Stimulated activated naive CD8-positive, alpha-beta T cell treated with anti-CD3 and anti-CD28 coated beads, Interleukin-15, amount 100 ng/mL, for 72 hours (primary cell): ENCODE measurements around the gene TMIGD3.
A peak's percentile ranks its signal among the peaks of the same experiment; 100 is the strongest.

ENCODE experiments used
- ATAC-seq: fragments of 150-1000 bp; cut with Tn5 transposase; 2 replicates; pipeline ENCODE4 v1.10.0; 2021; ENCODE audit warnings: mild to moderate bottlenecking, moderate library complexity
- DNase-seq, 2 donors: peaks; one replicate each; pipeline ENCODE4 v3.0.0; 2021 to 2022
- H3K27ac Mint-ChIP-seq, 2 donors: one replicate each; pipeline ENCODE4 v1.8.0; 2022; ENCODE audit warnings: mild to moderate bottlenecking in 2 of 2, mixed read lengths in 2 of 2, moderate library complexity in 2 of 2
- H3K27me3 Mint-ChIP-seq: one replicate; pipeline ENCODE4 v1.8.0; 2022; ENCODE audit warnings: mixed read lengths
- H3K4me1 Mint-ChIP-seq: one replicate; pipeline ENCODE4 v1.8.0; 2022; ENCODE audit warnings: mild to moderate bottlenecking, mixed read lengths
- H3K4me3 Mint-ChIP-seq, 2 donors: one replicate each; pipeline ENCODE4 v1.8.0; 2022; ENCODE audit warnings: mild to moderate bottlenecking in 2 of 2, mixed read lengths in 2 of 2, moderate library complexity in 1 of 2
- H3K9me3 Mint-ChIP-seq, 2 donors: one replicate each; pipeline ENCODE4 v1.8.0; 2022; ENCODE audit warnings: mixed read lengths in 2 of 2

Gene TMIGD3

GRCh38 chr1:111489604-111490003 lies 13.8 kb downstream of the TMIGD3 start:
- peaks cover 9% of the 10 kb centered on the region for H3K4me1 Mint-ChIP-seq
- no peak overlapping the region for H3K27ac Mint-ChIP-seq
- no peak overlapping the region for H3K4me3 Mint-ChIP-seq
- no peaks in the 10 kb centered on the region for H3K27me3 Mint-ChIP-seq
- H3K9me3 Mint-ChIP-seq, result peaks cover 6 to 7% of the 10 kb centered on the region in 2 donors
- no peak for ATAC-seq
- no peak for DNase-seq

- no peaks in the 10 kb centered on the region for H3K9me3 Mint-ChIP-seq
- peaks cover 9% of the 10 kb centered on the region for H3K4me1 Mint-ChIP-seq
- H3K27me3 Mint-ChIP-seq, result no peaks in the 10 kb centered on the region
- DNase-seq, result no peak
- no peak overlapping the region for H3K4me3 Mint-ChIP-seq
- H3K27ac Mint-ChIP-seq, result no peak overlapping the region
- no peak for ATAC-seq
Measured at GRCh38 chr1:111488669-111489068, 14.8 kb downstream of the TMIGD3 start.

GRCh38 chr1:111487133-111487532 lies 16.3 kb downstream of the TMIGD3 start:
- no peaks in the 10 kb centered on the region for H3K27me3 Mint-ChIP-seq

GRCh38 chr1:111486431-111486830 lies 17.0 kb downstream of the TMIGD3 start:
- DNase-seq, result no peak
- Mint-ChIP-seq H3K9me3 (no peaks in the 10 kb centered on the region), H3K27ac (no peak overlapping the region), H3K4me3 (no peak overlapping the region), H3K4me1 (peaks cover 16% of the 10 kb centered on the region), H3K27me3 (no peaks in the 10 kb centered on the region)
- ATAC-seq, result no peak

More at GRCh38 chr1:111487133-111487532, 16.3 kb downstream of the TMIGD3 start:
- Mint-ChIP-seq H3K9me3 (no peaks in the 10 kb centered on the region), H3K4me1 (peaks cover 14% of the 10 kb centered on the region), H3K27ac (peak overlapping the region in 1 of 2 donors; percentile 1), H3K4me3 (no peak overlapping the region)
- ATAC-seq, result no peak
- DNase-seq, result no peak

GRCh38 chr1:111484391-111485026 lies 18.9 kb downstream of the TMIGD3 start:
- H3K9me3 Mint-ChIP-seq, result no peaks in the 10 kb centered on the region
- H3K4me1 Mint-ChIP-seq, result peaks cover 16% of the 10 kb centered on the region
- no peaks in the 10 kb centered on the region for H3K27me3 Mint-ChIP-seq
- no peak overlapping the region for H3K27ac Mint-ChIP-seq
- ATAC-seq, result no peak
- DNase-seq, result no peak
- H3K4me3 Mint-ChIP-seq, result no peak overlapping the region

- Mint-ChIP-seq H3K9me3 (no peaks in the 10 kb centered on the region), H3K4me3 (no peak overlapping the region), H3K27ac (no peak overlapping the region), H3K4me1 (peaks cover 16% of the 10 kb centered on the region), H3K27me3 (no peaks in the 10 kb centered on the region)
- DNase-seq (no peak), ATAC-seq (no peak)
Measured at GRCh38 chr1:111483876-111484275, 19.6 kb downstream of the TMIGD3 start.

GRCh38 chr1:111483166-111483565 lies 20.3 kb downstream of the TMIGD3 start:
- peaks cover 0 to under 1% of the 10 kb centered on the region in 2 donors for H3K9me3 Mint-ChIP-seq
- H3K4me1 Mint-ChIP-seq, result peaks cover 17% of the 10 kb centered on the region
- DNase-seq, result no peak
- no peaks in the 10 kb centered on the region for H3K27me3 Mint-ChIP-seq
- no peak for ATAC-seq
- no peak overlapping the region for H3K27ac Mint-ChIP-seq
- H3K4me3 Mint-ChIP-seq, result no peak overlapping the region

GRCh38 chr1:111481387-111482221 lies 21.8 kb downstream of the TMIGD3 start:
- Mint-ChIP-seq H3K9me3 (peaks cover 0 to 6% of the 10 kb centered on the region in 2 donors), H3K4me1 (peaks cover 32% of the 10 kb centered on the region), H3K27ac (no peak overlapping the region), H3K27me3 (no peaks in the 10 kb centered on the region), H3K4me3 (no peak overlapping the region)
- ATAC-seq (peak; percentile 77), DNase-seq (peak; percentile 37 to 56)

GRCh38 chr1:111480674-111481073 lies 22.8 kb downstream of the TMIGD3 start:
- peak overlapping the region in 1 of 2 donors; percentile 48 for H3K27ac Mint-ChIP-seq
- H3K9me3 Mint-ChIP-seq, result peaks cover 0 to 6% of the 10 kb centered on the region in 2 donors
- H3K4me3 Mint-ChIP-seq, result no peak overlapping the region
- ATAC-seq (no peak), DNase-seq (no peak)
- H3K27me3 Mint-ChIP-seq, result no peaks in the 10 kb centered on the region
- peaks cover 42% of the 10 kb centered on the region for H3K4me1 Mint-ChIP-seq

- Mint-ChIP-seq H3K4me1 (peaks cover 37% of the 10 kb centered on the region), H3K27ac (peak overlapping the region; percentile 8 to 75), H3K9me3 (peaks cover 0 to 6% of the 10 kb centered on the region in 2 donors), H3K27me3 (no peaks in the 10 kb centered on the region), H3K4me3 (peak overlapping the region; percentile 51 to 53)
- ATAC-seq (peak; percentile 81), DNase-seq (peak; percentile 49 to 51)
Measured at GRCh38 chr1:111476761-111477309, 26.6 kb downstream of the TMIGD3 start.

GRCh38 chr1:111476214-111476613 lies 27.2 kb downstream of the TMIGD3 start:
- DNase-seq (no peak), ATAC-seq (no peak)
- Mint-ChIP-seq H3K9me3 (peaks cover 0 to 6% of the 10 kb centered on the region in 2 donors), H3K27me3 (no peaks in the 10 kb centered on the region), H3K4me3 (peak overlapping the region; percentile 51 to 71), H3K4me1 (peaks cover 37% of the 10 kb centered on the region), H3K27ac (peak overlapping the region; percentile 23 to 49)

- peak; percentile 48 to 65 for DNase-seq
- peak; percentile 85 for ATAC-seq
- Mint-ChIP-seq H3K27ac (peak overlapping the region; percentile 23 to 49), H3K27me3 (no peaks in the 10 kb centered on the region), H3K4me1 (peaks cover 37% of the 10 kb centered on the region), H3K4me3 (peak overlapping the region; percentile 51 to 71), H3K9me3 (peaks cover 0 to 6% of the 10 kb centered on the region in 2 donors)
Measured at GRCh38 chr1:111475701-111476100, 27.7 kb downstream of the TMIGD3 start.

GRCh38 chr1:111474521-111474920 lies 28.9 kb downstream of the TMIGD3 start:
- no peak for ATAC-seq
- Mint-ChIP-seq H3K27ac (peak overlapping the region in 1 of 2 donors; percentile 16), H3K27me3 (no peaks in the 10 kb centered on the region), H3K4me3 (peak overlapping the region; percentile 36 to 83), H3K4me1 (peaks cover 37% of the 10 kb centered on the region), H3K9me3 (peaks cover 0 to 6% of the 10 kb centered on the region in 2 donors)
- DNase-seq, result no peak

- H3K27me3 Mint-ChIP-seq, result no peaks in the 10 kb centered on the region
- H3K4me3 Mint-ChIP-seq, result peak overlapping the region; percentile 70 to 83
- ATAC-seq (no peak), DNase-seq (no peak)
- peaks cover 0 to 6% of the 10 kb centered on the region in 2 donors for H3K9me3 Mint-ChIP-seq
- H3K27ac Mint-ChIP-seq, result peak overlapping the region; percentile 74 to 89
- peaks cover 37% of the 10 kb centered on the region for H3K4me1 Mint-ChIP-seq
Measured at GRCh38 chr1:111474106-111474505, 29.3 kb downstream of the TMIGD3 start.

- H3K9me3 Mint-ChIP-seq, result no peaks in the 10 kb centered on the region
- H3K4me3 Mint-ChIP-seq, result no peak overlapping the region
- DNase-seq, result no peak
- no peak overlapping the region for H3K27ac Mint-ChIP-seq
- no peak for ATAC-seq
- no peaks in the 10 kb centered on the region for H3K27me3 Mint-ChIP-seq
- peaks cover 15% of the 10 kb centered on the region for H3K4me1 Mint-ChIP-seq
Measured at GRCh38 chr1:111471538-111471937, 31.9 kb downstream of the TMIGD3 start.

- Mint-ChIP-seq H3K4me1 (peaks cover 10% of the 10 kb centered on the region), H3K27me3 (no peaks in the 10 kb centered on the region), H3K9me3 (no peaks in the 10 kb centered on the region), H3K4me3 (no peak overlapping the region), H3K27ac (no peak overlapping the region)
- ATAC-seq (peak; percentile 88), DNase-seq (peak in 1 of 2 donors; percentile 62)
Measured at GRCh38 chr1:111471012-111471411, 32.4 kb downstream of the TMIGD3 start.
